ENCODE results near the gene FBN2.

The FBN2 gene

DNA sequence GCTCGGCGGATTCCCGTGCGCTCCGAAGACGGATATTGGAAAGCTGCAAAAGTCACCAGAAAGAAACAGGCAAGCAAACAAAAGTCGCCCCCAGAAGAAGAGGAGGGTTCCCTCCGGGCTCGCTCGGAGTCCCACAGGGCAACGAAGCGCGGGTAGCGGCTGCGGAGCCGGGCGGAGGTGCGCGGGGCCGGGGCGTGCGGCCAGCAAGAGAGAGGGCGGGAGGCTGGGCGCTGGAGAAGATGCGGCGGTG lies at the start of gene FBN2:
FBN2 (minus strand) TSS at position 246 of the 250 bp plus-strand sequence. CDS start 642 bp downstream, outside the sequence.
- no peak for DNase-seq

DNA sequence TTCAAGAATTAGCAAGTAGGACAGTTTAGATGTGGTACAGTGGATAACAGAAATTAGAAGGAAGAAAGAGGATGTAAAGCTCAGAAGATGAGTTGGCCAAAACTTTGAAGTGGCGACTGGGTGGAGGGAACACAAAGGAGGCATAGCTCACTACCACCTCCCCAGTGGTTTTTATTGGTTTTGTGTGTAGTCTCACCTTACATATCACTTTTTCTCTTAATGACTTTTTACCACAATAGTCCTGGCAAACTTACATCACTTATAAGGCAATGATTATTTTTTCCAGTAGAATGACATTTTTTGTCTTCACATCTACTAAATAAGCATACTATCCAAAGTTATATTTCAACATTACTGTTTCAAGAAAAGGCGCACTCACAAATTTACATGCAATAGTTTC lies 49.2 kb upstream of the FBN2 start:
- no peak for DNase-seq

DNA sequence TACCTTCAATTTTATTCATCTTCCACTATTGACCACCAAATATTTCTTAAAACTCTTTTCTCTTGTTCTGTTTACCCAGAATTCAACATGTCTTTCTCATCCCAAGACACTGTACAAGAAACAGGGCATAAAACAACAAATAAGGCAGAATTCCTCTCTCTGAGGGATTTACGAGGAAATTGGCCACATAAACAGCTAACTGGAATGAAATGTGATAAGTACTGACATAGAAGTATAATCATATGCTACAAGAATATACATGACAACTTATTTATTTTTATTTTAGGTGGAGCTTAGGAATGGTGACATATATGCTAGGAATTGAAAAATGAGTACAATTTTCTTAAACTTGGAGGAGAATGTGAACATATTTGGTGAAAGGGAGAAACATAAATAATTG lies 48.8 kb upstream of the FBN2 start:
- no peak for DNase-seq

DNA sequence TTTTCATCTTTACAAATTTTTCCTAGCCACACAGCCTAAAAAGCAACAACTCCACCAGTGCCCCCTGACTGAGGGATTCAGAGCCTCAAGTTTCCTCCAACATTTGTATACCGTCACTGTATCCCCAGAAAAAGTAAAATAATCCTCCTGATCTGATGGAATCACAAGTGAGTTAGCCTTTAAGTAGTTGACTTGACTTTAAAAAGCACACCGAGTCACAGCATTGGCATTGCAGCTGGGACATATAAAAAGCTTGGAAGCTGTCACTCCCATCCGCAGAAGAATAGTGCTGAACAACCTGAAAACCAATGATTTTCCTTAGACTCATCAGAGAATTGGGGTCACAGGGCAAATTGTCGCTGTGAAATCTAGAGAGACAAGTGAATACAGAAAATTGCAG lies 41.6 kb upstream of the FBN2 start:
- DNase-seq, result no peak

DNA sequence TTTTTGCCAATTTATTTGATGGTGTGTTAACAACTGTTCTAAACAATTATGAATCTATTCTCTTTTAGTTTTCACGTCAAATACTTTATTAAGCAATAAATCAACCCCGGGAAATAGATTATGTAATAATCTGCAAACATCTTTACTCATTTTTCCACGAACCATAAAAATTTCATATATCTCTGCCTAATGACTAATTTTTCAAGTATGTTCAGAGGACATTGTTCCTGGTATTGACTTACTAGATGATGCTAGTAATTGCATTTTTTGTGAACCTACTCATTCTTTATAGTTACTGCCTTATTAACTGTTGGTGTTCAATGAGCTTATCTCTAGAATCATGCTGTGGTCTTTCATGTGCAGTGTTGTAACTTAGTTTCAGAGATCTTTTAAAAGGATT lies 41.0 kb upstream of the FBN2 start:
- DNase-seq, result no peak

DNA sequence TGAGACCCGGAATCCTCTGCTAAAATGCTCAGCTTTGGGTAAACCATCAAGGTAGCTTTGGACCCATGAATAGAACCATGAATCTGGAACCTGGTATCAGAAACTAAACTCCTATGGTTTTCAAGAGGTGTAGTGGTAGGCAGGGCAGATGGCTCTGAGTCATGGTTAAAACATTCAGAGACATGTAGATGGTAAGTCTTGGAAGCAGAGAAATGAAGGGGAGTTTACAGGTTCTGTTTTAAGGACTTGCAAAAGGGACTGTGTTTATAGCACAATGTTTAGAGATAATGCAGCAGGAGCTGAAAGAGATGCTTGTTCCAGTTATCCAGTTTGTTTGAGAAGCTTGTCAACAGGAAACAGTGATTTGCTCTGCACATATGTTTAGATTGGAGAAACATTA lies 36.0 kb upstream of the FBN2 start:
- no peak for DNase-seq

DNA sequence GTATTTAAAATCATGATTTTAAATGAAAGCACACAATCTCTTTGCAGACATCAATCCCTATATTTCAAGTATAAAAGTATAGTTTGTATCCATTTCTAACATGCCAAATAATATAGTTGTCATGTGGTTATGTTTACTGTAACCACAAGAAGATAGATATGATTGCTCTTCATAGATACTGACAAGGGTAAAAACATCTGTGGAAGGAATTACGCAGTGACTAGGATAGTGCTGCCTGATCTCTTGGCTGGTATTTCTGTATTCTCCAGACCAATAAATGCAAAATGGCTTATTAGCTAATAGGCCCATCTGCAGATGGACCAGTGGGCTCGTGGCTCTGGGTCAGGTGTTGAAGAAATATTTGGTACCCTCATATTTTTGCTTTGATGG lies 34.9 kb upstream of the FBN2 start:
- no peak for DNase-seq

DNA sequence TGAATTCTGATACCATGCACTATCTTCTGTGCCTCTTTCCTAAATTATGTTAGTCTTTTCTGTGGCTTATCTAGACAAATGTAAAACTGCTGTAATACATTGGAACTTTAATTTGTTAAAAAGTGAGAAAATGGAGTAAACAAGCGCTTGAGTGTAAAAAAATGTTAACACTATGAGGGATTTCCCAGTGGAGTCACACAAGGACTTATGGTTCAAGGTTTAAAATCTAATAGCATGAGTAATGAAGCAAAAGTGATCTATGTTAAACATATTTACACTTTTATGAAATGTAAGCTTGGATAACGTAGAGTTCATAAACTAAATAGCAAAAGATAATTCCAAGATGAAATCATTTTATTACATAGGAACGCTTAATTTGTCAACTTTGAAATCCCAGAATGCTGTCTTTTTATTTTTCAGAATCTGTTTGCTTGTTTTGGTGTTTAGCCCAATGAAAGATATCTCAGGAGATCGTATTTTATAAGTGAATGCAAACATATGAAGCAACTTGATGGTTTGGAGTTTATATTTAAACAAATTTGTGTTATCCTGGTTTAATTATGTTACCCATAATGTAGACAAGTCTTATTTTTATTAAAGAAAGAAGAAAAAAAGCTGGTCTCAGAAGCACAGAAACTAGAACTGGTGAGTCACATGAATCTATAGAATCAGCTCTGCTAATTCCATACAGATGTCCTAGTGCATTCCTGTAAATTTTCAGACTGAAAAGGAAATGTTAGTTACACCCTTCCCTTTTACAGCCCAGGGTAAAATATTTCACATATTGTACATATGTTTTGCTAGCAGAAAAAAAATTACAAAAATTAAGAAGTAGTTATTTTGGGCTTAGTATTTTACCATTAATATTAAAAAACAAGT lies 34.2 kb upstream of the FBN2 start:
- DNase-seq, result no peak

DNA sequence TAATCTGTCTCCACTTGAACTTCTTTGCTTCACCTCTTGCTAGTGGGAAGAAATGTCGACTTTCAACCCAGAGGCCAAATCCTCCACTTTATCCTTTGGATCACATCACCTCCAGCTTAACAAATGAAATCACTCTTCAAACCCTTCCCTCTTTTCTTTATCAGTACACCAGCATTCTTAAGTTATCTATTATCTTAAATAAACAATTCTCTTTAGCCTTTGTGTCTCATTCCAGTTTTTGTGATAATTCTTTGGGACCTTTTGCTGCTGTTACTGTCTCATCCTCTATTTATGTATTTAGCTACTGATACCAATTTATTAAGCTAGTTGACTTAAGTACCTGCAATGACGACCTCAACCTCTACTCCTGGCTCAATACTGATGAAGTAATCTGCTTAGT lies 28.1 kb upstream of the FBN2 start:
- no peak for DNase-seq

DNA sequence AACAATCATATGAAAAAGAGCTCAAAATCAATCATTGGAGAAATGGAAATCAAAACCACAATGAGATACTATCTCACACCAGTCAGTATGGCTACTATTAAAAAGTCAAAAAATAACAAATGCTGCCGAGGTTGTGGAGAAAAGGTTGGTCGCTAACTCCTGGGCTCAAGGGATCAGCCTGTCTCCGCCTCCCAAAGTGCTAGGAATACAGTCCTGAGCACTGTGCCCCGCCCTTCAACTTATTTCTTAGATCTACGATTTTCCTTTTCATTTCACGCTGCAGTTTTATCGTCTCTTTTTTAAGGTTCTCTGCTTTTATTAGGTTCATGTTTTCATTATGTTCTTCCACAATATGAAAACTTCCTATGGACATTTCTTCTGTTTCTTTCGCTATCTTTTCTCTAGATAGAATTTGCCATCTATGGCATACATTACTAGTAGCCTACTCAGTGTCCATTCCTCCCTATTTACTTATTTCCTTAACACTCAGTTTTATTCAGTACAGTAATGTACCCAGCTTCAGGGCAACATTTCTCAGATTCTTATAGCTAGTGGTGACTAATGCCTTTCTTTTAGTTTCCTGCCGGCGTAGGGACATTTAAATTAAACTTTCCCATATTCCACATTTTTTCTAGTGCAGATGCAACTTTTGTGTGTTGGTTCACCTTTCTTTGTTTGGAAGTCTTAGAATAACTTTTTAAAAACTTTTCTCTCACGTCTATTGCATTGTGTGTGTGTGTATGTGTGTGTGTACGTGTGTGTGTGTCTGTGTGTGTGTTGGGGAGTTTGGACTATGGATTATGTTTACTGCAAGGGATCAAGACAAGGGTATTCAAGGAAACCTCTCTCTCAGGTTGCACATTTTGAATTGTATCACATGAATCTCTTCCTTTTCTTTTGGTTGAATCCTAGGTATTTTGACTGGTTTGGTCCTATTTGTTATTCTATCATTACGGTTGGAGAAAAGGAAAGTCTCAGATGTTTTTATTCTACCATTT lies 21.6 kb upstream of the FBN2 start:
- no peak for DNase-seq

DNA sequence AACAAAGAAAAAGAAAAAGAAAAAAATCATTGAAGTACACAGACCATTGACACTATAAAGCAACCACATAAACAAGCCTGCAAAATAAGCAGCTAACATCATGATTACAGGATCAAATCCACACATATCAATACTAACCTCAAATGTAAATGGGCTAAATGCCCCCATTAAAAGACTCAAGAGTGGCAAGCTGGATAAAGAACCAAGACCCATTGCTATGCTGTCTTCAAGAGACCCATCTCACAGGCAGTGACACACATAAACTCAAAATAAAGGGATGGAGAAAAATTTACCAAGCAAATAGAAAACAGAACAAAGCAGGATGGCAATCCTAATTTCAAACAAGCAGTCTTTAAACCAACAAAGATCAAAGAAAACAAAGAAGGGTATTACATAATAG lies 15.7 kb upstream of the FBN2 start:
- DNase-seq, result no peak

DNA sequence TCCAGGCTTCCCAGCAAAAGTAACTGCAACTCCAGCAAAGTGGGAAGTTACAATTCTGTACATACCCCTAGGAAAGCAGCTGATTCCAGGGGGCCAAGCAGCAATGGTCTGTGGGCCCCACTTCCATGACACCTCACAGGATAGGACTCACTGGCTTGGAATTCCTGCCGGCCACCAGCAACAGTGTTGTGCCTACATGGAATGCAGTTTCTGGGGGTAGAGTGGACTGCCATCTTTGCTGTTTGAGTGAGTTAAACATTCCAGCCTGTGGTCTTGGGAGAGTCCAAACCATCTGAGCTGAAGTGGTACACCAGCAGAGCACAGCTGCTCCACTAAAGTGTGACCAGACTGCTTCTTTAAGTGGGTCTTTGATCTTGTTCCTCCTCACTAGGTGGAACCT lies 13.4 kb upstream of the FBN2 start:
- no peak for DNase-seq

DNA sequence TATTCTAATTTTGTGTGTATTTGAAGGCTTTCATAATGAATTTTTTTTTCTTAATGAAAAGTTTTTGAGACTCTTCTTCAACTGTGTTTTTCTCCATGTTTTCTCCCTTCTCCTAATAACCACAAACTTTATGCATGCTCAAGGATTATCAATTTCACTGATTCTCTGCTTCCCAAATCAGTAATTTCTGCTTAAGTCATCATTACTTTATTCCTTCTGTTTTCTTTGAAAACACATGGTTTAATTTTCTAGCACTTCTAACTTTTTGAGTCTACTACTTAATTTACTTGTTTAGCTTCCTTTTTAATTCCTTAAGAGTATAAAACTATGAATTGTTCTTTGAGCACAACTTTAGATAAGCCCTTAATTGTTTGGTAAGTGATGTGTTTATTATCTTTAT lies 11.5 kb upstream of the FBN2 start:
- DNase-seq, result no peak

DNA sequence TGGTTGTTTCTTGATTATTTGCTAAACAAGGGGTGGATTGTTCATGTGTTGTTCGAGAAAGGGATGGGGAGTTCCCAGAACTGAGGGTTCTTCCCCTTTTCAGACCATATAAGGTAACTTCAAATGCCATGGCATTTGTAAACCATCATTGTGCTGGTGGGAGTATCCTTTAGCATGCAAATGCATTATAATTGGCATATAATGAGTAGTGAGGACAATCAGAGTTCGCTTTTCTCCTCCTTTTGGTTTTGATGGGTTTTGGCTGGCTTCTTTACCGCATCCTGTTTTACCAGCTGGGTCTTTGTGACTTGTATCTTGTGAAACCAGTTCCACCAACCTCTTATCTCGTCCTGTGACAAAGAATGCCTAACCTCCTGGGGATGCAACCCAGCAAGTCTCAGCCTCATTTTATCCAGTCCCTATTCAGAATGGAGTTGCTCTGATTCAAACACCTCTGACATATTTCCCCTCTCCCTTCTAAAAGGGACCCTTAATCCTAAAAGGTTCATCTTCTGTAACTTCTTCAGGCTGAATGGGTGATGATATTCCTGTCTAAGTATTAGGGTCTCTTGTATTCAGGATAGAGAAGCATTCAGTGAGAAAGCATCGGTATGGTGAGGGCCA lies 8.7 kb upstream of the FBN2 start:
- no peak for DNase-seq

DNA sequence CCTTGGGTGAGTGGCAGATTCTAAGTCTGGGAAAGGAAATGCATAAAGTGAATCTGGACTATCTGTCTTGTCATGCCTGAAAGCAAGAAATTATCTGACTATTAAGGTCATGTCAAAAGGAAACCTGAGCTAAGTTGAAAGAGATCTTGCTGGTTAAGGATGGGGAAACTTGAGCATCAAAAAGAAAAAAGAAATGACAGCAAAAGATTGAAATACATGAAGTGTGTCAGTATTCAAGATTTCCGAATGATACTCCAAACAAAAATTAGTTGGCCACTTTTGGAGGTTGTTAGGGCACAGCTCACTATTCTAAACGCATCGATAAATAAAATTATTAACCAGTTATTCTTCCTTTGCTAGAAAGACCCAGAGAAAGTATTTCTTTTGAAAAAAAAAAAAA lies 3.3 kb upstream of the FBN2 start:
- DNase-seq, result no peak

DNA sequence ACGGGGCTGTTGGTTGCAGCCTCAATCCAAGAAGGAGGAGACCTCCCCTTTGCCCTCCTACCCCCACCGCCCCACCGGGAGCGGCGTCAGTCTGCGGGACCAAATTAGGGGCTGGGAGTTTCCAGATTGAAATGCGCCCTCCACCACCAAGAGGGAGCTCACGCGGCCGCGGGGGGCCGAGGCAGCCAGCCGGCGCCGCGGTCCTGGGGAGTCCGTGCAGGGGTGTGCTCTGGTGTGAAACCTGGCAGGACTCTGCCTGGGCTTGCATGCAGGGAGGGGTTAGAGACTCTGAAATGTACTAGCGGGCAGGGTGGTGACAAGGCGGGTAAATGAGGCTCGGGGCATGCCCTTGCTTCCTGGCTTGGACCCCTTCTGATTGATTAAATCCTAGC lies 989 bp upstream of the FBN2 start:
- DNase-seq, result no peak

DNA sequence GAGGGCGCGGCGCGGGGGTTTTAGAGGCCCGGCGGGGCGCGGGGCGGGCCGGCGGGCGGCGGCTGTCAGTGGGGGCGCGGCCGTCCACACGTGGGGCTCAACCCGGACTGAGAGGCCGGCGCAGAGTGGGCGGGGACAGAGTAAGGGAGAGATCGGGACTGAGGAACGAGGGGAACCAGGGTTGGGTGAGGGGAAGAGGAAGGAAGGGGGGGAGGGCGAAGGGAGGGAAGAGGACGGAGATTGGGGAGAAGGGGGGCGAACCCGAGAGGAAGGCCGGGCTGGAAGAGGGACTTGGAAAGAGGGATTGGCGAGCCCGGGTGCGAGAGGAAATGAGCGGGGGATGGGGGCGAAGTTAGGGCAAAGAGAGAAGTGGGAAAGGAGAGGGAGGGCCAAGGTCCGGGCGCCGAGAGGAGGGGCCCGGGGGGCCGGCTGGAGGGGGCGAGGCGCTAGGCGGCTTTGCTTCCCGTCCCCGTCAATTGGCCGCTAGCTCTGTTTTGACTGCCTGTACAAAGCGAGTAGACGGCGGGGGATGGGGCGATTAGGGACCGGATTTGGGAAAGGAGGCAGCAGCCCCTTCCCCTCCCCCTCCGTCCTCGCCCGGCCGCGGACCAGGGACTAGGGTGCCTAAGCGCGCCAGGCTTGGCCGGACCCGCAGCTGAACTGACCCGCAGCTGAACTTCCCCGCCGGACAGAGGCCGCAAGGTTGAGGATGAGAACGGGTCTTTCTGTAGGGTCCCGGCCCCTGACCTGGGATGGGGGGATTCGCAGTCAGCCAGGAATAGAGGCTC lies 399 bp upstream of the FBN2 start:
- no peak for DNase-seq

DNA sequence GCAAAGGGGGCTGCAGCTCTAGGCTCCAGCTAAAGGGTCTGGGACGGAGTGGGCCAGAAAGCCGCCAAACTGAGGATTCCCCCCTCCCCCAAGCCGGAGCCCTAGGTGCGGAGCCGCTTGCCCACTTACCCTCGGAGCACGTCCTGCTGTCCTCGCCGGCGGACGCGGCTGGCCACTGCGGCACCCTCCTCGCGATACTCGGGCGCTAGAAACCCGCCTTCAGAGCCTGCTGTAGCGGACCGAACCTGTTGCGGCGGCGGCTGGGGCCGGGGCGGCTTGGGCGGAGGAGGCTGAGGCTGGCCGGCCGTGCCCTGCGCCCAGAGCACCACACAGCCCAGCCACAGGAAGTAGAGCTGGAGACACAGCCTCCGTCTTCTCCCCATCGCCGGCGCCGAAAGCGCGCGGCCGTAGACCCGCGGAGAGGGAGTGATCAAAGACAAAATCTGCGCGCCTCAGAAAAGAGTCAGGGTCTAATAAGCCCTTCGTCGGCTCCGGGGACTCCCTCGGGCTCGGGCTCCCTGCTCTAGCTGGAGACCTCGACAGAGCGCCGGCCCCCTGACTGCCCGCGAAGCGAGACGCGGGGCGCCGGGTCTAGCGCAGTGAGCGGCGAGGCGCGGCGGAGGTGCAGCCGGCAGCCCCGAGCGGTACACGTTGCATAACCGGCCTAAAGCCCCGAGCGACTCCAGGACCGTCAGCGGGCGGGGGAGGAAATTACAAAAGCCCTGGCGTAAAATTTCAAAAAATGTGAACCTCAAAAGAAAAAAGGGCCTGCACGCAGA lies 635 bp downstream of the FBN2 start:
- DNase-seq, result no peak

DNA sequence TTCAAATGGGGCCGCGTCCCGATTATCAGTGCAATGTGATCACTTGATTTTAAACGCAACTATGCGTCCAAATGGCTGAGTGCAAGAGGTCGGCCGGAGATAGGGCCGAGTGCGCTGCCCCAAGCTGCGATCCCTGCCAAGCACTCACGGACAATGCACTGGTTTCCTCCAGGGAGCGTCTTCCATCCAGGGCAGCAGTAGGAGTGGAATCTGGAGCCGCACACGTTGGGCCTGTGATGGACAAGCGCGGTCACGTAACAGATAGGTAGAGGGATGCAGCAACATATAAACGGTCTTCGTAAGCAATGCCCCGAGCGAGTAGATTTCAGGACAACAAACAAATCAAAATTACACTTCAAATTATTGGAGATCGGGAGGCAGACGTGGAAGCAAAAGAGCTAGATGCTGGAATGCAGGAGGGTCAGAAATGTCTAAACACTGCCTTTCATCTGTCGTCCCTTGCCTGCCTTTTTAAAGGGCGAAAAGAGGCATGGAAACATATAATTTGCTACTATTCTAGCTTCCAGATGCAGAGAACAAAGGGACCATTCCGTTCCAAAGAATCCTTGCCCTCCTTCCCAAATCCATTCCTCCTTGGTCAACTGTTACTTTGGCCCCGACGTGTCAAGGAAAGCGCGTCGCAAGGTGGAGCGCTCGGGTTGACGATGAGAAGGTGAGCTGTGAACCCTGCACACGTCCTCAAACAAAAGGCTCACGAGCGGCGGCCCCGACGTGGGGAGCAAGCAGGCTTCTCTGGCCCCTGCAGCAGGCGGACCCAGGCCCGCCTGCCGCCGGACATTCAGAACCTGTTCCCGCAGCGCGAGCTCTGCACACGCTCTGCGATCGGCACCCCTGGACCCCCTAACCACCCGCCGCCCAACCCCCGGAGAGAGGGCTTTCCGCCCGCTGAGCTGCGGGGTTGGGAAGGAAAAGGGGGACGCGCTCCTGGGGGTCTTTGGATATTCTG lies 1.5 kb downstream of the FBN2 start:
- DNase-seq, result no peak

DNA sequence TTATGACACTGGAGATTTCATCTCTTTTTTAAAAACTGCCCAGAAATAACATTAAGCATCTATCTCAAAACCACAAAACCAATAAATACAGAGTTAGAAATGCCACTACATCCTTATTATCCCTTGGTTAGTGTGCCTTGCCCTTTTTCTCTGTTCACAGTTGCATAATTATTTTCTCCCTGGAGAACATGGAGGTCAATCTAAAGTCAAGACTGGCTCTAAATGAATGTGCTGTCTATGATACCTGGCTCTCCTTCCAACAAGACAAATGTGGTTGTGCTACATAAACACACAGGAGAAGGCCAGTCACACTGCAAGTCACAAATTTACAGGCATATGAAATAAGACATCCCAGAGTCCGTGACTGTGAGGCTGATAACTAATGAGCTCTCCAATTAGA lies 2.8 kb downstream of the FBN2 start:
- DNase-seq, result no peak

DNA sequence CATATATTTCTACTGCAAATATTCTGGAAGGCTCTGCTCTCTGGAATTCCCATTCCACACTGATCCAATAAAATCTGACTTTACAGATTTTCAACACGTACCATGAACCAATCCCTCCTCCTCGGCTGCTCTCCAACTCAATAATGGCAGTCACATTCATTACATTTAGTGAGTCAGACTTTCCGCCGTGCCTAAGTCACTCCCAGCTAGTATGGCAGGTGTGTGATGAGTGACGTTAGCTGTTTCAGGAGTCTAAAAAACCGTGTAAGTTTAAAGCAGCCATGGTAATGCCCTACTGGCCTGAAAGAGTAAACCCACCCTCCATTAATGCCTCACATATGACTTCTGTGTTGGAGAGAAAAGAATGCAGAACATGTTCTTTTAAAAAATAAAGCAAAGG lies 3.3 kb downstream of the FBN2 start:
- DNase-seq, result no peak
